ENCODE results near the gene CPAMD8.

DNA sequence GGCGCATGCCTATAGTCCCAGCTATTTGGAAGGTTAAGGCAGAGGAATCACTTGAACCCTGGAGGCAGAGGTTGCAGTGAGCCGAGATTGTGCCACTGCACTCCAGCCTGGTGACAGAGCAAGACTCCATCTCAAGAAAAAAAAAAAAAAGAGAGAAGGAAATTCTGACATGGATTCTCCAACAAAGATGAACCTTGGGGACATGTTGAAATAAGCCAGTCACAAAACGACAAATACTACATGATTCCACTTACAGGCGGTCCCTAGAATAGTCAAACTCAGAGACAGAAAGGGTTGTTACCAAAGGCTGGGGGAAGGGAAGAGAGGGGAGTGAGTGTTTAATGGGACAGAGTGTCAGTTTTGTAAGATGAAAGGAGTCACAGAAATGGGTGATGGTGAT, 71.4 kb downstream of the CPAMD8 start:
- TF ChIP-seq, protein P1, sequence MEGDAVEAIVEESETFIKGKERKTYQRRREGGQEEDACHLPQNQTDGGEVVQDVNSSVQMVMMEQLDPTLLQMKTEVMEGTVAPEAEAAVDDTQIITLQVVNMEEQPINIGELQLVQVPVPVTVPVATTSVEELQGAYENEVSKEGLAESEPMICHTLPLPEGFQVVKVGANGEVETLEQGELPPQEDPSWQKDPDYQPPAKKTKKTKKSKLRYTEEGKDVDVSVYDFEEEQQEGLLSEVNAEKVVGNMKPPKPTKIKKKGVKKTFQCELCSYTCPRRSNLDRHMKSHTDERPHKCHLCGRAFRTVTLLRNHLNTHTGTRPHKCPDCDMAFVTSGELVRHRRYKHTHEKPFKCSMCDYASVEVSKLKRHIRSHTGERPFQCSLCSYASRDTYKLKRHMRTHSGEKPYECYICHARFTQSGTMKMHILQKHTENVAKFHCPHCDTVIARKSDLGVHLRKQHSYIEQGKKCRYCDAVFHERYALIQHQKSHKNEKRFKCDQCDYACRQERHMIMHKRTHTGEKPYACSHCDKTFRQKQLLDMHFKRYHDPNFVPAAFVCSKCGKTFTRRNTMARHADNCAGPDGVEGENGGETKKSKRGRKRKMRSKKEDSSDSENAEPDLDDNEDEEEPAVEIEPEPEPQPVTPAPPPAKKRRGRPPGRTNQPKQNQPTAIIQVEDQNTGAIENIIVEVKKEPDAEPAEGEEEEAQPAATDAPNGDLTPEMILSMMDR (IDR thresholded peaks at IDR 0.05 in 4 of 5, conservative IDR thresholded peaks at IDR 0.05 in 1 of 5): no peak
- no peak for TF ChIP-seq POLR2A (IDR thresholded peaks at IDR 0.05)
